ENCODE measurements around the gene NEURL1.

GRCh38 chr10:103472005-103472404 lies 21.5 kb upstream of the NEURL1 start:
- TF ChIP-seq, protein P1, sequence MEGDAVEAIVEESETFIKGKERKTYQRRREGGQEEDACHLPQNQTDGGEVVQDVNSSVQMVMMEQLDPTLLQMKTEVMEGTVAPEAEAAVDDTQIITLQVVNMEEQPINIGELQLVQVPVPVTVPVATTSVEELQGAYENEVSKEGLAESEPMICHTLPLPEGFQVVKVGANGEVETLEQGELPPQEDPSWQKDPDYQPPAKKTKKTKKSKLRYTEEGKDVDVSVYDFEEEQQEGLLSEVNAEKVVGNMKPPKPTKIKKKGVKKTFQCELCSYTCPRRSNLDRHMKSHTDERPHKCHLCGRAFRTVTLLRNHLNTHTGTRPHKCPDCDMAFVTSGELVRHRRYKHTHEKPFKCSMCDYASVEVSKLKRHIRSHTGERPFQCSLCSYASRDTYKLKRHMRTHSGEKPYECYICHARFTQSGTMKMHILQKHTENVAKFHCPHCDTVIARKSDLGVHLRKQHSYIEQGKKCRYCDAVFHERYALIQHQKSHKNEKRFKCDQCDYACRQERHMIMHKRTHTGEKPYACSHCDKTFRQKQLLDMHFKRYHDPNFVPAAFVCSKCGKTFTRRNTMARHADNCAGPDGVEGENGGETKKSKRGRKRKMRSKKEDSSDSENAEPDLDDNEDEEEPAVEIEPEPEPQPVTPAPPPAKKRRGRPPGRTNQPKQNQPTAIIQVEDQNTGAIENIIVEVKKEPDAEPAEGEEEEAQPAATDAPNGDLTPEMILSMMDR (IDR thresholded peaks at IDR 0.05) = no peak
- TF ChIP-seq EZH2 (IDR thresholded peaks at IDR 0.05; ENCODE audit: borderline replicate concordance, insufficient read depth, low read depth, low read length, poor library complexity, severe bottlenecking) = no peak
